ENCODE data around the gene CAPN15.

GRCh38 chr16:564690-565418 lies 37.3 kb downstream of the CAPN15 start:
- TF ChIP-seq POLR2AphosphoS5 (IDR thresholded peaks at IDR 0.05) (no peak), EP300 (IDR thresholded peaks at IDR 0.05) (no peak), POLR2A (IDR thresholded peaks at IDR 0.05; ENCODE audit: low read depth) (no peak)

Data from esophagus muscularis mucosa (tissue), 3 donors.